HL-60 (cell line): ENCODE data around the gene ARFGEF2.
A peak's percentile ranks its signal among the peaks of the same experiment; 100 is the strongest.

Experiments
- DNase-seq, 2 experiments: peaks; one replicate each; pipeline ENCODE4 v3.0.0-alpha.2; 2010 to 2020; ENCODE audit warnings: low read depth in 1 of 2, low spot score in 1 of 2
- H3K27ac ChIP-seq: fragments of 250-450 bp; sonication (Bioruptor Pico); replicated peaks from 2 replicates; pipeline ENCODE4 v1.5.1; 2020; ENCODE audit warnings: mild to moderate bottlenecking, moderate library complexity
- H3K27me3 ChIP-seq: fragments of 250-450 bp; sonication (Bioruptor Pico); 2 replicates; pipeline ENCODE4 v1.5.1; 2021; ENCODE audit warnings: mild to moderate bottlenecking, moderate library complexity; ENCODE audit not compliant: insufficient read depth, poor library complexity, severe bottlenecking
- H3K4me3 ChIP-seq: replicated peaks from 2 replicates; pipeline ENCODE4 v1.5.1; 2011; ENCODE audit warnings: mild to moderate bottlenecking, control low read depth, low read length; ENCODE audit not compliant: insufficient read depth
- CTCF ChIP-seq: IDR thresholded peaks from one replicate; pipeline ENCODE4 v1.5.1; 2011; ENCODE audit warnings: low read length, control low read depth, inconsistent platforms; ENCODE audit not compliant: insufficient read depth
- GABPA ChIP-seq: IDR thresholded peaks from 2 replicates; pipeline ENCODE4 v1.6.1; 2012; ENCODE audit warnings: low read depth
- POLR2AphosphoS5 ChIP-seq: IDR thresholded peaks from 2 replicates; pipeline ENCODE4 v1.6.1; 2012; ENCODE audit warnings: low read depth
- SPI1 ChIP-seq: IDR thresholded peaks from 2 replicates; pipeline ENCODE4 v1.6.1; 2012; ENCODE audit warnings: low read depth, mild to moderate bottlenecking, borderline replicate concordance
- TF ChIP-seq, protein P1 (sequence below): IDR thresholded peaks from 2 replicates; pipeline ENCODE4 v1.6.1; 2012; ENCODE audit warnings: low read depth; ENCODE audit not compliant: insufficient replicate concordance

ARFGEF2 gene

GRCh38 chr20:49034070-49034732 is 112.7 kb downstream of the ARFGEF2 start:
- Histone ChIP-seq H3K27me3 (no peaks in the 10 kb centered on the region), H3K27ac (no peak overlapping the region), H3K4me3 (no peak overlapping the region)
- DNase-seq: no peak
- no peak for TF ChIP-seq POLR2AphosphoS5
- TF ChIP-seq SPI1: no peak
- TF ChIP-seq CTCF: no peak
- no peak for TF ChIP-seq GABPA

DNA sequence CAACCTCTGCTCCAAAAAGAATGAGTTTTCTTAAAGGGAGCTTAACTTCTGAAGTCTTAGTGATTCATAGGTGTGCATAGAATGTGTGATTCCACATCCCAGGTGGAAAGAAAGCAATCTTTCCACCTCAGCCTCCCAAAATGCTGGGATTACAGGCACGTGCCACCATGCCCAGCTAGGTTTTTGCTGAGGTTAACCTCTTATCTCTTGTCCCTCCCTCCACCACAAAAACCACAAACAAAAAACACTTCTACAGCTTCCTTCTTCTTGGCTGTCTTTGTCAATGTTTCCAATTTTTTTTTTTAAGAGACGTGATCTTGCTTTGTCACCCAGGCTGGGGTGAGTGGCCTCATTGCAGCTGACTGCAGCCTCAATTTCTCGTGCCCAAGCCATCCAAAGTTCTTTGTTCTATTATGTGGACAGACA is 116.5 kb downstream of the ARFGEF2 start:
- no peak overlapping the region for H3K4me3 ChIP-seq
- DNase-seq: peak; percentile 57 to 86
- H3K27ac ChIP-seq: no peak overlapping the region; the same call in 1 of the 2 replicates
- no peaks in the 10 kb centered on the region for H3K27me3 ChIP-seq
- TF ChIP-seq, protein P1, sequence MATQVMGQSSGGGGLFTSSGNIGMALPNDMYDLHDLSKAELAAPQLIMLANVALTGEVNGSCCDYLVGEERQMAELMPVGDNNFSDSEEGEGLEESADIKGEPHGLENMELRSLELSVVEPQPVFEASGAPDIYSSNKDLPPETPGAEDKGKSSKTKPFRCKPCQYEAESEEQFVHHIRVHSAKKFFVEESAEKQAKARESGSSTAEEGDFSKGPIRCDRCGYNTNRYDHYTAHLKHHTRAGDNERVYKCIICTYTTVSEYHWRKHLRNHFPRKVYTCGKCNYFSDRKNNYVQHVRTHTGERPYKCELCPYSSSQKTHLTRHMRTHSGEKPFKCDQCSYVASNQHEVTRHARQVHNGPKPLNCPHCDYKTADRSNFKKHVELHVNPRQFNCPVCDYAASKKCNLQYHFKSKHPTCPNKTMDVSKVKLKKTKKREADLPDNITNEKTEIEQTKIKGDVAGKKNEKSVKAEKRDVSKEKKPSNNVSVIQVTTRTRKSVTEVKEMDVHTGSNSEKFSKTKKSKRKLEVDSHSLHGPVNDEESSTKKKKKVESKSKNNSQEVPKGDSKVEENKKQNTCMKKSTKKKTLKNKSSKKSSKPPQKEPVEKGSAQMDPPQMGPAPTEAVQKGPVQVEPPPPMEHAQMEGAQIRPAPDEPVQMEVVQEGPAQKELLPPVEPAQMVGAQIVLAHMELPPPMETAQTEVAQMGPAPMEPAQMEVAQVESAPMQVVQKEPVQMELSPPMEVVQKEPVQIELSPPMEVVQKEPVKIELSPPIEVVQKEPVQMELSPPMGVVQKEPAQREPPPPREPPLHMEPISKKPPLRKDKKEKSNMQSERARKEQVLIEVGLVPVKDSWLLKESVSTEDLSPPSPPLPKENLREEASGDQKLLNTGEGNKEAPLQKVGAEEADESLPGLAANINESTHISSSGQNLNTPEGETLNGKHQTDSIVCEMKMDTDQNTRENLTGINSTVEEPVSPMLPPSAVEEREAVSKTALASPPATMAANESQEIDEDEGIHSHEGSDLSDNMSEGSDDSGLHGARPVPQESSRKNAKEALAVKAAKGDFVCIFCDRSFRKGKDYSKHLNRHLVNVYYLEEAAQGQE: no peak
- TF ChIP-seq POLR2AphosphoS5: peak; percentile 88
- no peak for TF ChIP-seq GABPA
- TF ChIP-seq CTCF: no peak
- TF ChIP-seq SPI1: peak; percentile 46; the same call in 1 of the 2 replicates

DNA sequence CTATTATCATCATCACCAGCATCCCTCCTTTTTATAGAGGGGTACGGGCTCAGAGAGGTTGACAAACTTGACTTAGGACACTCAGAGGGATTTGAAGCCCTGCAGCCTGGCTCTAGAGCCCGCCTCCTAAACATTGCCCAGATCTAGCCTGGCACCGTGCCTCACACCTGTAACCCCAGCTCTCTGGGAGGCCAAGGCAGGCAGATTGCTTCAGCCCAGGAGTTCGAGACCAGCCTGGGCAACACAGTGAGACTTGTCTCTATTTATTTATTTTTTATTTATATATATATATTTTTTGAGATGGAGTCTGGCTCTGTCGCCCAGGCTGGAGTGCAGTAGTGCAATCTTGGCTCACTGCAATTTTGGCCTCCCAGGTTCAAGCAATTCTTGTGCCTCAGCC is 118.3 kb downstream of the ARFGEF2 start:
- no peak for DNase-seq
- no peak overlapping the region for H3K27ac ChIP-seq
- no peak overlapping the region for H3K4me3 ChIP-seq
- TF ChIP-seq POLR2AphosphoS5: no peak
- TF ChIP-seq SPI1: no peak
- no peak for TF ChIP-seq CTCF
- TF ChIP-seq, protein P1: no peak
- no peak for TF ChIP-seq GABPA
- H3K27me3 ChIP-seq: no peaks in the 10 kb centered on the region

DNA sequence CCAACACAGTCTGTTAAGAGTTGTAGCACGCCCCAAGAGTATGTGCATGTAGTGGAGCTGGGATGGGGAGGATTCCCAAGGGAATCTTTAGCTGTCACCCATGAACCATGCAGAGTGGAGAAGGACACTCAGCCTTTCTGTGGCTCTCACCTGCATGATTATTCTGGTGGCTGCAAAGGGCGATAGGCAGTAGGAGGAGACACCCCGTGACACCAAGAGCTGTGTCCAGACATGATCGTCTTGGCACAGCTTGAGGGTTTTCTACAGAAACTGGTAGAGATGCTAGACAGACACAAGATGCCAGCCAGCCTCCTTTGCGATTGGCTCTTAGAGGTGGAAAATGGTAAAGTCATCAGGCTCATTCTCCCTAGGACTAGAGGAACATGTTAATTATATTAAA is 121.5 kb downstream of the ARFGEF2 start:
- H3K27ac ChIP-seq: no peak overlapping the region
- no peaks in the 10 kb centered on the region for H3K27me3 ChIP-seq
- TF ChIP-seq POLR2AphosphoS5: no peak
- TF ChIP-seq, protein P1: no peak
- TF ChIP-seq GABPA: no peak
- no peak for TF ChIP-seq CTCF
- no peak for TF ChIP-seq SPI1
- H3K4me3 ChIP-seq: no peak overlapping the region
- no peak for DNase-seq
